ENCODE data around the gene ADCY2.

Gene ADCY2

GRCh38 chr5:7435503-7435902 is 39.6 kb downstream of the ADCY2 start:
- no peak overlapping the region for H3K4me3 ChIP-seq (replicated peaks in 1 of 2; ENCODE audit: low read depth in 2 of 2, low read length in 2 of 2)
- TF ChIP-seq CTCF (IDR thresholded peaks at IDR 0.05; ENCODE audit: low read depth, low read length), result no peak
- no peak for DNase-seq (ENCODE audit: low read depth in 2 of 2)

GRCh38 chr5:7436521-7436920 is 40.6 kb downstream of the ADCY2 start:
- no peak overlapping the region for H3K4me3 ChIP-seq (replicated peaks in 1 of 2; ENCODE audit: low read depth in 2 of 2, low read length in 2 of 2)
- no peak for TF ChIP-seq CTCF (IDR thresholded peaks at IDR 0.05; ENCODE audit: low read depth, low read length)
- no peak for DNase-seq (ENCODE audit: low read depth in 2 of 2)

- H3K4me3 ChIP-seq (replicated peaks in 1 of 2; ENCODE audit: low read depth in 2 of 2, low read length in 2 of 2), result no peak overlapping the region
- TF ChIP-seq CTCF (IDR thresholded peaks at IDR 0.05; ENCODE audit: low read depth, low read length), result no peak
- DNase-seq (ENCODE audit: low read depth in 2 of 2), result no peak
Observed at GRCh38 chr5:7437836-7438235, 41.9 kb downstream of the ADCY2 start.

DNA sequence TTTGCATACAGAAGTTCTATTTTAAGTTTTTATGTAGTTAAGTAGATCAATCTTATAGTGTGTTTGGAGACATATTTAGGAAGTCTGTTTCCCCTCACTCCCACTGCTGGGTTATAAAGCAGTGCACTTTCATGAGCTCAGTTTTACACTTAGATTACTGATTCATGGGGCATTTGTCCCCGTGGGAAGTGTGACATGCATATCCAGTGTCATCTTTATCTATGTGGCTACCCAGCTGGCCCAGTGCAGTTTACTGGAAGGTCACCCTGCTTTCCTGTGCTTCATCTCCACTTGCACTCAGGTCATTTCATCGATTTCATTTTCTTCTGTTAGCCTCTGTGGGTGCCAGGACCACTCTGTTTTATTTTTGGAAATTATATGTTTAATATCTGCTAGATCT is 49.1 kb downstream of the ADCY2 start:
- no peak for TF ChIP-seq CTCF (IDR thresholded peaks at IDR 0.05; ENCODE audit: low read depth, low read length)
- H3K4me3 ChIP-seq (replicated peaks in 1 of 2; ENCODE audit: low read depth in 2 of 2, low read length in 2 of 2), result no peak overlapping the region
- no peak for DNase-seq (ENCODE audit: low read depth in 2 of 2)

DNA sequence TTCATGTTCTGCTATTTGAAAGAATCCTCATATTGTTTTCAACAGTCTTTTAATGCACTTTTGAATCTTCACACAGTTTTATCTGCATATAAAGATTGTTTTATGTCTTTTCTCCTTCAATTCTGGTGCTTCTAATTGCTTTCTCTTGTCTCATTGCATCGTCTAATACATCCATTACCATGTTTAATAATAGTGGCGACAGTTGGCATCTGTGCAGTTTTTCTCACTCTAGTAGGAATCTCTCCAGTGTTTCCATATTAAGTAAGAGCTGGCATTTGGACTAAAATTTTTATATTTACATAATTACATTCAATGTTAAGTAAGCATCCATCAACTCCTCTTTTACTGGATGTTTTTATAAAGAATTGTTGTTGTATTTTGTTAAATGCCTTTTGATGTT is 49.9 kb downstream of the ADCY2 start:
- DNase-seq (ENCODE audit: low read depth in 2 of 2), result no peak
- no peak for TF ChIP-seq CTCF (IDR thresholded peaks at IDR 0.05; ENCODE audit: low read depth, low read length)
- no peak overlapping the region for H3K4me3 ChIP-seq (replicated peaks in 1 of 2; ENCODE audit: low read depth in 2 of 2, low read length in 2 of 2)

- no peak for DNase-seq (ENCODE audit: low read depth in 2 of 2)
- no peak for TF ChIP-seq CTCF (IDR thresholded peaks at IDR 0.05; ENCODE audit: low read depth, low read length)
- no peak overlapping the region for H3K4me3 ChIP-seq (replicated peaks in 1 of 2; ENCODE audit: low read depth in 2 of 2, low read length in 2 of 2)
Observed at GRCh38 chr5:7446913-7447312, 51.0 kb downstream of the ADCY2 start.

GRCh38 chr5:7453947-7454346 is 58.0 kb downstream of the ADCY2 start:
- no peak overlapping the region for H3K4me3 ChIP-seq (replicated peaks in 1 of 2; ENCODE audit: low read depth in 2 of 2, low read length in 2 of 2)
- no peak for DNase-seq (ENCODE audit: low read depth in 2 of 2)
- TF ChIP-seq CTCF (IDR thresholded peaks at IDR 0.05; ENCODE audit: low read depth, low read length), result no peak

All from cardiac fibroblast (primary cell).